Chondrocyte (in vitro differentiated cells): Measurements from ENCODE around the gene PGLYRP4. TPM values are rescaled to one million over a fixed set of nuclear protein-coding genes. Genes with fewer than 3 reads are reported as not detected.
"Not testable (repeated sequence)": the region's sequence is repeated elsewhere in the genome, so short reads cannot be mapped to it uniquely, and the experiment has no call there.

Experiments used
- DNase-seq: peaks from one replicate; pipeline ENCODE4 v3.0.0; 2021; ENCODE audit warnings: mixed read lengths, low spot score
- H3K27ac Mint-ChIP-seq: one replicate; pipeline ENCODE4 v1.8.0; 2021; ENCODE audit warnings: mild to moderate bottlenecking, moderate library complexity, mixed read lengths; ENCODE audit not compliant: unreplicated experiment
- H3K27me3 Mint-ChIP-seq: 2 replicates; pipeline ENCODE4 v1.8.0; 2021; ENCODE audit warnings: low read depth, mixed read lengths
- H3K36me3 Mint-ChIP-seq: 2 replicates; pipeline ENCODE4 v1.8.0; 2021; ENCODE audit warnings: low read depth, mixed read lengths
- H3K4me1 Mint-ChIP-seq: 2 replicates; pipeline ENCODE4 v1.8.0; 2021; ENCODE audit warnings: low read depth, mild to moderate bottlenecking, mixed read lengths
- H3K4me3 Mint-ChIP-seq: one replicate; pipeline ENCODE4 v1.8.0; 2021; ENCODE audit warnings: mild to moderate bottlenecking, moderate library complexity, mixed read lengths; ENCODE audit not compliant: unreplicated experiment
- H3K9me3 Mint-ChIP-seq: 2 replicates; pipeline ENCODE4 v1.8.0; 2021; ENCODE audit warnings: low read depth, mixed read lengths
- CTCF ChIP-seq: fragments of 200-600 bp; sonication (generic); IDR thresholded peaks from 2 replicates; pipeline ENCODE4 v1.5.0; 2021; ENCODE audit warnings: antibody characterized with exemption, mild to moderate bottlenecking, moderate library complexity
- total RNA-seq: library from RNA; stranded (reverse); gene quantifications from 3 replicates; pipeline ENCODE4 v1.2.1, GENCODE V29; 2021

PGLYRP4 gene
- total RNA-seq, 1 donor from 2014 or later, result not detected

- Mint-ChIP-seq H3K36me3 (no peaks in the 10 kb centered on the region), H3K27me3 (peaks cover 45% of the 10 kb centered on the region), H3K27ac (no peak overlapping the region), H3K4me3 (no peak overlapping the region), H3K9me3 (no peaks in the 10 kb centered on the region), H3K4me1 (no peaks in the 10 kb centered on the region)
- DNase-seq, result no peak
- no peak for TF ChIP-seq CTCF
Measured at GRCh38 chr1:153350321-153350957, 1.8 kb upstream of the PGLYRP4 start.

DNA sequence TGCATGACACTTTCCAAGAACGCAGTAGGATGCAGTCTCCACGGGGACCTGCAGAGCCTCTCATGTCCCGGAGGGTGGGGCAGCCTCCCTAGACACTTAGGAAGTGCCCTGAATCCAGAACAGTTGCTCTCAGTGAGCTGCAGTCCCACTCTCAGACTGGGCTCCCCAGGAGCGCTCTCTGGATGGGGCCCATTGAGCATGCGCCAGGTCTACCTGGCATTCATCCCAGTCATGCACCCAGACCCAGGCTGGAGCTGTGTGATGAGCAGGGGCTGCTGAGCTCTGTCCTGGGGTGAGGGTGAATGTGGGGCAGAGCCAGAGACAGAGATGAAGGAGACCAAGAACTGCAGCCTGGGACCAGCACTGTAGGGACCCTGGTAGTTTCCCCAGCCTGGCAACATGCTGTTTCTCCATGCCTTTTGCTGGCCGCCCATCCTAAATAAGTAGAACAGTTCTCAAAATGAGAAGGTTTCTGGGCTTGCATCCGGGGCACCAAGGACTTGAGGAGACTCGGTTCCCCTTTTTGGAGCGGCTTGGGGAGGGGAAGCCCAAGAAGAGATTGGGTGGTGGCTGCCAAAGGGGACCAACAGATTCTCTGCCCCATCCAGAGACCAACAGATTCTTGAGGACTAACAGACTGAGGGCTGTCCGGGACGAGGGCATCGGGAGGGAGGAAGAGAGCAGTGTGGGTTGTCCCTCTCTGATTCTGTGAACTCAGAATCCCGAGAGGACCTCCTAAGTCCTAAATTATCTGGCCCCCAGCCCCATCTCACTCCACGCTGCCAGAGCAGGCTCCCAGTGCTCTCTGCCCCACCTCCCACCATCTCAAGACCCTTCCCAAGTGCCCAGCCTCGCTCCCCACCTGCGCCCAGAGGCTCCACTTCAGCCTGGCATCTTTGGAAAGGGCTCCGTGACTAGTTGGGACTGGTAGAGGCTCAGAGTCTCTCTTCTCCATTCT is 1.0 kb upstream of the PGLYRP4 start:
- DNase-seq, result no peak
- H3K36me3 Mint-ChIP-seq, result no peaks in the 10 kb centered on the region
- H3K9me3 Mint-ChIP-seq, result no peaks in the 10 kb centered on the region

GRCh38 chr1:153347856-153348255 is 785 bp downstream of the PGLYRP4 start:
- H3K27ac Mint-ChIP-seq, result no peak overlapping the region
- H3K4me1 Mint-ChIP-seq, result no peaks in the 10 kb centered on the region
- DNase-seq, result no peak
- H3K27me3 Mint-ChIP-seq, result peaks cover 59% of the 10 kb centered on the region
- no peaks in the 10 kb centered on the region for H3K36me3 Mint-ChIP-seq
- TF ChIP-seq CTCF, result no peak
- H3K4me3 Mint-ChIP-seq, result no peak overlapping the region
- no peaks in the 10 kb centered on the region for H3K9me3 Mint-ChIP-seq

More for the DNA sequence above, 1.0 kb upstream of the PGLYRP4 start:
- Mint-ChIP-seq H3K4me3 (no peak overlapping the region), H3K4me1 (no peaks in the 10 kb centered on the region), H3K27me3 (peaks cover 44% of the 10 kb centered on the region), H3K27ac (no peak overlapping the region)
- TF ChIP-seq CTCF, result no peak

DNA sequence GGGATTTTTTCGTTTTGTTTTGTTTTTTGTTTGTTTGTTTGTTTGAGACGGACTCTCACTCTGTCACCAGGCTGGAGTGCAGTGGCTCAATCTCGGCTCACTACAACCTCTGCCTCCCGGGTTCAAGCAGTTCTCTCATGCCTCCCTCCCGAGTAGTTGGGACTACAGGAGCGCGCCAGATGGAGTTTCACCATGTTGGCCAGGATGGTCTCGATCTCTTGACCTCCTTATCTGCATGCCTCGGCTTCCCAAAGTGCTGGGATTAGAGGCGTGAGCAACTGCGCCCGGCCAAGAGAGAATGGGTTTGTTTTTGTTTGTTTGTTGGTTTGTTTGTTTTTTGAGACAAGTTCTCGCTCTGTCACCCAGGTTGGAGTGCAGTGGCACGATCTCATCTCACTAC is 1.6 kb downstream of the PGLYRP4 start:
- not testable (repeated sequence) for H3K4me3 Mint-ChIP-seq, H3K4me1 Mint-ChIP-seq, H3K27ac Mint-ChIP-seq, H3K9me3 Mint-ChIP-seq, H3K36me3 Mint-ChIP-seq, DNase-seq
- H3K27me3 Mint-ChIP-seq, result peaks cover 68% of the 10 kb centered on the region

DNA sequence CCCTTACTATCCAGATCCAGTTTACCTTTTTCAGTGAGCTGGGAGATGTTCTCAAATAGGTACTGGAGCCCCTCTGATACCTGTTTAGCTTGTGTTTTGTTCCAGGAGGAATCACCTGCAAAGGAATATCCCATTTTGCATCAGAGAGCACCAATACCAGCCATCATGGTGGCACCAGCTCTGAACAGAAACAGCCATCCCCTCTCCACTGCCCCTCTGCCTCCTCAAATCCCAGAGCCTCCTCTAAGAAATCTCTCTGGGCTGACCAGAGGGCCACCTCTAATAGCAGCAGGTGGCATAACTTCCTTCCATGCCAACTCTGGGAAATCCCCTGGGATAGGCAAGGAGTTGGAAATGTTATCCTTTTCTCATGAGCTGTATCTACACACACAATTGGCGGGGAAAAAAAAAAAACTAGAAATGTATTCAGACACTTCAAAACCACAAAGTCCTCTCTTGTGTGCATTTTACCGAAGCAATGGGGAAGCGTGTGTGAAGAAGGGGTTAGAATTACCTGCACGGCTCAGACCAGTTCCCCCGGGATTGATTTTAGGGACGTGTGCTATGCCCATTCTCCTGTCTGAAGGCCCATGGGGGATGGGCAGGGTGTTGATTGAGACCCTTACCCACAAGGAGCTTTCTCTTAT is 2.4 kb downstream of the PGLYRP4 start:
- no peaks in the 10 kb centered on the region for H3K9me3 Mint-ChIP-seq
- no peak for DNase-seq
- no peak overlapping the region for H3K4me3 Mint-ChIP-seq
- no peak for TF ChIP-seq CTCF
- no peaks in the 10 kb centered on the region for H3K36me3 Mint-ChIP-seq
- no peaks in the 10 kb centered on the region for H3K4me1 Mint-ChIP-seq
- no peak overlapping the region for H3K27ac Mint-ChIP-seq
- peaks cover 68% of the 10 kb centered on the region for H3K27me3 Mint-ChIP-seq
